K562 (cell line): Measurements from ENCODE around the gene SLCO2B1. TPM values are rescaled to one million over a fixed set of nuclear protein-coding genes. Genes with fewer than 3 reads are reported as not detected.

ENCODE experiments used
- ATAC-seq: fragments of 200-7000 bp; cut with Tn5 transposase; 3 replicates; pipeline ENCODE4 v1.9.1; 2020; ENCODE audit warnings: moderate library complexity
- BruUV-seq: library from RNA; stranded (reverse); fragments of 400-500 nt; replicated peaks from 2 replicates; lab custom pipeline; 2021; lab: Mats Ljungman, UMichigan
- CTCF ChIA-PET: fragments of 300-600 bp; formaldehyde crosslinking; extraction: SDS; loops from one replicate; lab custom pipeline; 2021; ENCODE audit warnings: low intra/inter-chr PET ratio; lab: Yijun Ruan, JAX
- POLR2A ChIA-PET: fragments of 300-600, 350-650 bp; sonication (Branson Sonifier 250); formaldehyde crosslinking; extraction: SDS; loops from one replicate; lab custom pipeline; 2021; ENCODE audit warnings: antibody characterized with exemption, inconsistent platforms; lab: Yijun Ruan, JAX
- DNase-seq, 4 experiments: peaks; one replicate each; pipeline versions ENCODE4 v3.0.0 to v3.0.0-alpha.2; 2011 to 2018; ENCODE audit warnings: low spot score in 3 of 4, mixed read lengths in 3 of 4; ENCODE audit errors: extremely low read depth in 1 of 4
- FAIRE-seq: peaks from 2 replicates; lab custom pipeline; 2011; peaks lifted over from hg19 to GRCh38; lab: Jason Lieb, UNC
- H2AFZ ChIP-seq: 2 replicates; pipeline ENCODE4 v1.6.0; 2011; ENCODE audit warnings: low read depth, low read length, control low read depth, inconsistent platforms
- H3K27ac ChIP-seq: fragments of 200-600 bp; 3 replicates; pipeline ENCODE4 v1.8.0; 2011; ENCODE audit warnings: low read depth, mild to moderate bottlenecking, control low read depth, inconsistent platforms, low read length, moderate library complexity, mixed read lengths; ENCODE audit errors: extremely low read depth
- H3K27me3 ChIP-seq, 2 experiments: fragments of 300-600 bp in 1 of 2; 2 replicates in 1 of 2; 3 replicates in 1 of 2; pipeline versions ENCODE4 v1.6.0 to v1.8.0; 2011; ENCODE audit warnings: inconsistent platforms in 2 of 2, low read length in 2 of 2, mild to moderate bottlenecking in 1 of 2, mixed read lengths in 1 of 2, moderate library complexity in 1 of 2; ENCODE audit not compliant: control insufficient read depth in 2 of 2, insufficient read depth in 2 of 2
- H3K36me3 ChIP-seq: fragments of 300-600 bp; 3 replicates; pipeline ENCODE4 v1.8.0; 2011; ENCODE audit warnings: mild to moderate bottlenecking, low read length, inconsistent platforms; ENCODE audit not compliant: control insufficient read depth, insufficient read depth
- H3K4me1 ChIP-seq, 2 experiments: fragments of 200-600 bp in 1 of 2; replicated peaks in 1 of 2; 2 replicates in 1 of 2; 3 replicates in 1 of 2; pipeline versions ENCODE4 v1.5.1 to v1.8.0; 2011; ENCODE audit warnings: inconsistent platforms in 2 of 2, low read length in 2 of 2, mild to moderate bottlenecking in 1 of 2, mixed read lengths in 1 of 2, moderate library complexity in 1 of 2; ENCODE audit not compliant: control insufficient read depth in 2 of 2, insufficient read depth in 2 of 2
- H3K4me2 ChIP-seq: 2 replicates; pipeline ENCODE4 v1.6.1; 2011; ENCODE audit warnings: low read length, control low read depth, inconsistent platforms, mixed read lengths; ENCODE audit not compliant: insufficient read depth
- H3K4me3 ChIP-seq: fragments of 200-600 bp; sonication (generic), shearing (Covaris generic); 2 replicates; pipeline ENCODE4 v1.5.1; 2016; ENCODE audit warnings: control low read depth, inconsistent platforms
- H3K79me2 ChIP-seq: fragments of 200-600 bp; 3 replicates; pipeline ENCODE4 v1.8.0; 2011; ENCODE audit warnings: low read length, inconsistent platforms; ENCODE audit not compliant: control insufficient read depth, insufficient read depth
- H3K9ac ChIP-seq, 2 experiments: 2 replicates each; pipeline versions ENCODE4 v1.6.0 to v1.6.1; 2011; ENCODE audit warnings: low read depth in 2 of 2, low read length in 2 of 2, control low read depth in 1 of 2, inconsistent platforms in 1 of 2, mild to moderate bottlenecking in 1 of 2, mixed read lengths in 1 of 2; ENCODE audit not compliant: insufficient read depth in 1 of 2
- H3K9me1 ChIP-seq: one replicate; pipeline ENCODE4 v1.6.0; 2011; ENCODE audit warnings: inconsistent platforms, mild to moderate bottlenecking, low read length, moderate library complexity; ENCODE audit not compliant: control insufficient read depth, insufficient read depth
- H3K9me3 ChIP-seq: replicated peaks from 2 replicates; pipeline ENCODE4 v1.5.1; 2011; ENCODE audit warnings: low read depth, low read length, inconsistent platforms; ENCODE audit not compliant: control insufficient read depth, insufficient read depth
- H4K20me1 ChIP-seq: replicated peaks from 2 replicates; pipeline ENCODE4 v1.6.1; 2011; ENCODE audit warnings: low read length, inconsistent platforms, mixed read lengths; ENCODE audit not compliant: control insufficient read depth, insufficient read depth
- CBX3 ChIP-seq, 2 experiments: IDR thresholded peaks; 1 replicate in 1 of 2; 2 replicates in 1 of 2; pipeline ENCODE4 v1.6.1; 2012; ENCODE audit warnings: inconsistent platforms in 2 of 2, low read length in 2 of 2, borderline replicate concordance in 1 of 2, control low read depth in 1 of 2
- CREM ChIP-seq: IDR thresholded peaks from 2 replicates; pipeline ENCODE4 v1.6.1; 2014; ENCODE audit warnings: antibody characterized with exemption, low read depth
- FOSL1 ChIP-seq: fragments of 200-800 bp; sonication (Bioruptor generic); conservative IDR thresholded peaks from 2 replicates; pipeline ENCODE4 v1.6.1; 2016; ENCODE audit warnings: missing genetic modification characterization, missing compliant biosample characterization
- FOXA3 ChIP-seq, 2 experiments: fragments of 450-650 bp in 1 of 2; sonication (generic) in 1 of 2; formaldehyde crosslinking; IDR thresholded peaks in 1 of 2; conservative IDR thresholded peaks in 1 of 2; 2 replicates each; pipeline versions ENCODE4 v1.4.0 to v1.8.0; 2020 to 2022; ENCODE audit warnings: mild to moderate bottlenecking in 2 of 2, missing genetic modification reagents in 1 of 2
- MBD2 ChIP-seq: sonication (generic); IDR thresholded peaks from 2 replicates; pipeline ENCODE4 v1.6.1; 2016; ENCODE audit warnings: low read depth, borderline replicate concordance
- NFIX ChIP-seq: fragments of 250-450 bp; sonication (Bioruptor Pico); IDR thresholded peaks from 2 replicates; pipeline ENCODE4 v1.4.0; 2020; ENCODE audit warnings: low read depth, mild to moderate bottlenecking, moderate library complexity
- TRIM24 ChIP-seq, 2 experiments: fragments of 450-650 bp; IDR thresholded peaks; 2 replicates each; pipeline ENCODE4 v1.6.1; 2016
- TRIM28 ChIP-seq: fragments of 450-650 bp; IDR thresholded peaks from 2 replicates; pipeline ENCODE4 v1.6.1; 2017
- ZNF165 ChIP-seq: fragments of 250-450 bp; sonication (Bioruptor Pico); IDR thresholded peaks from 2 replicates; pipeline ENCODE4 v1.4.0; 2020; ENCODE audit warnings: borderline replicate concordance
- ZNF197 ChIP-seq: fragments of 200-800 bp; sonication (Bioruptor generic); IDR thresholded peaks from 2 replicates; pipeline ENCODE4 v1.6.1; 2016; ENCODE audit warnings: low read depth, missing genetic modification characterization, missing compliant biosample characterization
- WGBS: fragments of 100-300 bp; shearing (Covaris generic); methylation state at CpG from one replicate; pipeline ENCODE4 v1.1.6; 2016; ENCODE audit warnings: low coverage, mixed read lengths; ENCODE audit not compliant: insufficient coverage; ENCODE audit errors: missing lambda C conversion rate; 5-methylcytosine and 5-hydroxymethylcytosine counted together
- in situ Hi-C: fragments of 300-500 bp; cut with MboI; formaldehyde crosslinking; loops from 4 replicates; pipeline ENCODE4 v1.15.0; 2018; ENCODE audit warnings: inconsistent platforms, mixed read lengths
- intact Hi-C: fragments of 100-400 bp; cut with micrococcal nuclease; formaldehyde crosslinking; loops from 2 replicates; pipeline ENCODE4 v1.14.2; 2022
- polyA plus RNA-seq, 8 experiments: library from polyadenylated mRNA; depleted of rRNA in 4 of 8; stranded (reverse) in 5 of 8; unstranded in 3 of 8; fragments of >200 nt; fragmentation: Nextera tagmentation in 2 of 8; fragmentation: Illumina TruSeq in 1 of 8; extraction: Ambion mirVana in 2 of 8; extraction: Trizol in 1 of 8; gene quantifications; 2 replicates each; pipeline versions ENCODE4 v1.2.1 to v1.2.3, GENCODE V29; 2011 to 2014; ENCODE audit warnings: inconsistent platforms in 1 of 8, missing spikeins in 1 of 8
- total RNA-seq, 7 experiments: library from RNA; depleted of rRNA in 6 of 7; stranded (reverse); fragments of >200 nt in 6 of 7; fragmentation: Illumina TruSeq in 2 of 7; extraction: Trizol in 2 of 7; gene quantifications; 2 replicates each; pipeline versions ENCODE4 v1.2.1 to v1.2.3, GENCODE V29; 2011 to 2021; ENCODE audit warnings: low replicate concordance in 1 of 7
- TF ChIP-seq, protein P1 (sequence below), 2 experiments: IDR thresholded peaks in 1 of 2; conservative IDR thresholded peaks in 1 of 2; 2 replicates each; pipeline ENCODE4 v1.6.1; 2016; ENCODE audit warnings: low read depth in 2 of 2, mild to moderate bottlenecking in 1 of 2, missing compliant biosample characterization in 1 of 2, missing genetic modification characterization in 1 of 2, moderate library complexity in 1 of 2
- TF ChIP-seq, protein P2 (sequence below): fragments of 450-650 bp; IDR thresholded peaks from 2 replicates; pipeline ENCODE4 v1.6.1; 2016
- TF ChIP-seq, protein P3 (sequence below): fragments of 450-650 bp; IDR thresholded peaks from 2 replicates; pipeline ENCODE4 v1.6.1; 2018; ENCODE audit warnings: mild to moderate bottlenecking, low read depth; ENCODE audit not compliant: partially characterized antibody
- TF ChIP-seq, protein P4 (sequence below): fragments of 450-650 bp; formaldehyde crosslinking; IDR thresholded peaks from 2 replicates; pipeline ENCODE4 v1.4.0; 2020; ENCODE audit warnings: mild to moderate bottlenecking, moderate library complexity

Gene SLCO2B1
- total and polyA plus RNA-seq, 9 of the 15 experiments (the other 6 are each of a cell fraction or from before 2014, with no cell fraction given), result 0.70 to 14.7 (median 7.6) TPM

DNA sequence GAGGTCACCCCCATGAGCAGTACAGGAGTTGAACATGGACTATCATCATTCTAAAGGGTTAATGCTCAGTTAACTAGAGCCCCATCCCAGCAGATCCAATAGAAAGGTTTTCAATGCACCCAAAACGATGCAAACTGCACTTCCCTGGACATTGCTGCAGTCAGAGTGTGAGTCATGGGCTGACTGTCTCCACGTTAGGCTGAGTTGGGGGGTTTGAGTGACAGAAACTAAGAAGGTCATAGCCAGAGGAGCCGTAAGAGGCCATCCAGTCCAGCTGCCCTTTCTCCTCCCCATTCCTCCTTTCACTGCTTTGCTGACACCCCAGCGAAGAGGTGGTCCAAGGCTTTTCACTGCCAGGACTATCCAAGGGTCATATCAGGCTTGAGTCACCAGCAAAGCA lies 43.7 kb upstream of the SLCO2B1 start (continued):
- TF ChIP-seq, protein P1, sequence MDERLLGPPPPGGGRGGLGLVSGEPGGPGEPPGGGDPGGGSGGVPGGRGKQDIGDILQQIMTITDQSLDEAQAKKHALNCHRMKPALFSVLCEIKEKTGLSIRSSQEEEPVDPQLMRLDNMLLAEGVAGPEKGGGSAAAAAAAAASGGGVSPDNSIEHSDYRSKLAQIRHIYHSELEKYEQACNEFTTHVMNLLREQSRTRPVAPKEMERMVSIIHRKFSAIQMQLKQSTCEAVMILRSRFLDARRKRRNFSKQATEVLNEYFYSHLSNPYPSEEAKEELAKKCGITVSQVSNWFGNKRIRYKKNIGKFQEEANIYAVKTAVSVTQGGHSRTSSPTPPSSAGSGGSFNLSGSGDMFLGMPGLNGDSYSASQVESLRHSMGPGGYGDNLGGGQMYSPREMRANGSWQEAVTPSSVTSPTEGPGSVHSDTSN (CRISPR knock-in tag; IDR thresholded peaks at IDR 0.05; ENCODE audit: low read depth), result no peak
- TF ChIP-seq, protein P1 (tag; conservative IDR thresholded peaks at IDR 0.05; ENCODE audit: low read depth), result 0 out of 2 replicates have a peak, but pooled peaks have one; percentile 21
- TF ChIP-seq FOSL1, result peak; percentile 77
- TF ChIP-seq, protein P2, sequence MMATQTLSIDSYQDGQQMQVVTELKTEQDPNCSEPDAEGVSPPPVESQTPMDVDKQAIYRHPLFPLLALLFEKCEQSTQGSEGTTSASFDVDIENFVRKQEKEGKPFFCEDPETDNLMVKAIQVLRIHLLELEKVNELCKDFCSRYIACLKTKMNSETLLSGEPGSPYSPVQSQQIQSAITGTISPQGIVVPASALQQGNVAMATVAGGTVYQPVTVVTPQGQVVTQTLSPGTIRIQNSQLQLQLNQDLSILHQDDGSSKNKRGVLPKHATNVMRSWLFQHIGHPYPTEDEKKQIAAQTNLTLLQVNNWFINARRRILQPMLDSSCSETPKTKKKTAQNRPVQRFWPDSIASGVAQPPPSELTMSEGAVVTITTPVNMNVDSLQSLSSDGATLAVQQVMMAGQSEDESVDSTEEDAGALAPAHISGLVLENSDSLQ, result peak; percentile 90

DNA sequence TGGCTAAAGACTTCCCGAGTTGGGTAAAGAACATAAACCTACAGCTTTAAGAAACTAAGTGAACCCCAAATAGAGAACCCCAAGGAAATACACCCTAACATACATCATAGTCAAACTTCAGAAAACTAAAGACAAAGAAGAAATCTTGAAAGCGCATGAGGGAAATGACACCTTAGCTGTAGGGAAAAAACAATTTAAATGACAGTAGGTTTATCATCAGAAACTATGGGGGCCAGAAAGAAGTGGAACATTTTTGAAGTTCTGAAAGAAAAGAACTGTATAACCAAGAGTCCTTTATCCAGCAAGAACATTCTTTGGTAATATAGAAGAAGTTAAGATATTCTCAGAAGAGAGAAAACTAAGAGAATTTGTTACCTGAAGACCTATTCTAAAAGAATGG lies 38.7 kb upstream of the SLCO2B1 start:
- DNase-seq (no peak), ATAC-seq (no peak), FAIRE-seq (peak; percentile 19)
- Histone ChIP-seq H3K79me2 (peaks cover 3% of the 10 kb centered on the region; the same call in 2 of the 3 replicates), H3K4me3 (no peak overlapping the region), H3K9ac (no peak overlapping the region), H2AFZ (no peak overlapping the region), H3K27ac (no peak overlapping the region), H3K4me1 (peaks cover 0 to 5% of the 10 kb centered on the region in 2 experiments; a peak in 1 of 5 replicates), H3K9me1 (no peaks in the 10 kb centered on the region), H3K9me3 (peaks cover 11% of the 10 kb centered on the region), H4K20me1 (no peaks in the 10 kb centered on the region), H3K27me3 (no peaks in the 10 kb centered on the region), H3K4me2 (no peak overlapping the region), H3K36me3 (peaks cover 4% of the 10 kb centered on the region; the same call in 2 of the 3 replicates)
- no TSS peak for BruUV-seq
- POLR2A ChIA-PET, result no interaction called here
- in situ Hi-C loops (no loop called here), intact Hi-C loops (no loop called here)
- CTCF ChIA-PET, result no interaction called here
- 66% methylated on average over 2 of the region's 2 CpGs for WGBS
- TF ChIP-seq MBD2 (no peak), TRIM28 (peak; percentile 62; the same call in 1 of the 2 replicates), TRIM24 (IDR thresholded peaks at IDR 0.05) (peak in 1 of 2 experiments; percentile 66; a peak in 2 of 4 replicates), FOXA3 (CRISPR knock-in tag; conservative IDR thresholded peaks at IDR 0.05 in 1 of 2, IDR thresholded peaks at IDR 0.05 in 1 of 2) (no peak), ZNF165 (no peak), NFIX (CRISPR knock-in tag) (no peak), ZNF197 (CRISPR knock-in tag) (no peak), CBX3 (IDR thresholded peaks at IDR 0.05; ENCODE audit: borderline replicate concordance in 1 of 2, low read length in 2 of 2) (peak in 1 of 2 experiments; percentile 80; a peak in 2 of 3 replicates), CREM (no peak)
- TF ChIP-seq, protein P3, sequence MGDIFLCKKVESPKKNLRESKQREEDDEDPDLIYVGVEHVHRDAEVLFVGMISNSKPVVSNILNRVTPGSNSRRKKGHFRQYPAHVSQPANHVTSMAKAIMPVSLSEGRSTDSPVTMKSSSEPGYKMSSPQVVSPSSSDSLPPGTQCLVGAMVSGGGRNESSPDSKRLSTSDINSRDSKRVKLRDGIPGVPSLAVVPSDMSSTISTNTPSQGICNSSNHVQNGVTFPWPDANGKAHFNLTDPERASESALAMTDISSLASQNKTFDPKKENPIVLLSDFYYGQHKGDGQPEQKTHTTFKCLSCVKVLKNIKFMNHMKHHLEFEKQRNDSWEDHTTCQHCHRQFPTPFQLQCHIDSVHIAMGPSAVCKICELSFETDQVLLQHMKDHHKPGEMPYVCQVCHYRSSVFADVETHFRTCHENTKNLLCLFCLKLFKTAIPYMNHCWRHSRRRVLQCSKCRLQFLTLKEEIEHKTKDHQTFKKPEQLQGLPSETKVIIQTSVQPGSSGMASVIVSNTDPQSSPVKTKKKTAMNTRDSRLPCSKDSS, result peak; percentile 37
- TF ChIP-seq, protein P4, sequence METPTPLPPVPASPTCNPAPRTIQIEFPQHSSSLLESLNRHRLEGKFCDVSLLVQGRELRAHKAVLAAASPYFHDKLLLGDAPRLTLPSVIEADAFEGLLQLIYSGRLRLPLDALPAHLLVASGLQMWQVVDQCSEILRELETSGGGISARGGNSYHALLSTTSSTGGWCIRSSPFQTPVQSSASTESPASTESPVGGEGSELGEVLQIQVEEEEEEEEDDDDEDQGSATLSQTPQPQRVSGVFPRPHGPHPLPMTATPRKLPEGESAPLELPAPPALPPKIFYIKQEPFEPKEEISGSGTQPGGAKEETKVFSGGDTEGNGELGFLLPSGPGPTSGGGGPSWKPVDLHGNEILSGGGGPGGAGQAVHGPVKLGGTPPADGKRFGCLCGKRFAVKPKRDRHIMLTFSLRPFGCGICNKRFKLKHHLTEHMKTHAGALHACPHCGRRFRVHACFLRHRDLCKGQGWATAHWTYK (CRISPR knock-in tag), result no peak
